Measurements from ENCODE around the gene LCN10.

DNA sequence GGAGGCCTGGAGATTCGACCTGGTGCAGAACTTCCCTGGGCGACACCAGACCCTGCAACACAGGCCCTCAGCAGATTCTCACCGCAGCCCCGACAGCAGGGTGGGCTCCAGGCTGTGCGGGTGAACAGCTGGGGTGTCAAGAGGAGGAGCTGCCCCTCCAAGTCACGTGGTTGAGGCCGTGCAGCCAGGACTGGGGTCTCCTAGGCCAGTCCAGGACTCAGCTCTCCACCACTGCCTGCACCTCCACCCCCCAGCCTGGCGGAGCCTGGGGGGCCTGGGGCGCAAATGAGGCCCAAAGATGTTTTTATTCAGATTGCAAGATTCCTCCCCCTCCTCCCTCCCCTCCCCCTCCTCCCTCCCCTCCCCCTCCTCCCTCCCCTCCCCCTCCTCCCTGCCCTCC lies 46.2 kb downstream of the LCN10 start:
- TF ChIP-seq, protein P1, sequence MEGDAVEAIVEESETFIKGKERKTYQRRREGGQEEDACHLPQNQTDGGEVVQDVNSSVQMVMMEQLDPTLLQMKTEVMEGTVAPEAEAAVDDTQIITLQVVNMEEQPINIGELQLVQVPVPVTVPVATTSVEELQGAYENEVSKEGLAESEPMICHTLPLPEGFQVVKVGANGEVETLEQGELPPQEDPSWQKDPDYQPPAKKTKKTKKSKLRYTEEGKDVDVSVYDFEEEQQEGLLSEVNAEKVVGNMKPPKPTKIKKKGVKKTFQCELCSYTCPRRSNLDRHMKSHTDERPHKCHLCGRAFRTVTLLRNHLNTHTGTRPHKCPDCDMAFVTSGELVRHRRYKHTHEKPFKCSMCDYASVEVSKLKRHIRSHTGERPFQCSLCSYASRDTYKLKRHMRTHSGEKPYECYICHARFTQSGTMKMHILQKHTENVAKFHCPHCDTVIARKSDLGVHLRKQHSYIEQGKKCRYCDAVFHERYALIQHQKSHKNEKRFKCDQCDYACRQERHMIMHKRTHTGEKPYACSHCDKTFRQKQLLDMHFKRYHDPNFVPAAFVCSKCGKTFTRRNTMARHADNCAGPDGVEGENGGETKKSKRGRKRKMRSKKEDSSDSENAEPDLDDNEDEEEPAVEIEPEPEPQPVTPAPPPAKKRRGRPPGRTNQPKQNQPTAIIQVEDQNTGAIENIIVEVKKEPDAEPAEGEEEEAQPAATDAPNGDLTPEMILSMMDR (IDR thresholded peaks at IDR 0.05): no peak
- TF ChIP-seq POLR2A (IDR thresholded peaks at IDR 0.05): no peak

Measured in lower leg skin (tissue), 3 donors.